AG04450 (cell line): ENCODE results near the gene CA14. TPM values are rescaled to one million over a fixed set of nuclear protein-coding genes. Genes with fewer than 3 reads are reported as not detected.

ENCODE experiments used
- CTCF ChIA-PET: fragments of 300-600, 350-600 bp; formaldehyde crosslinking; extraction: SDS; loops from one replicate; lab custom pipeline; 2022; ENCODE audit warnings: antibody characterized with exemption, inconsistent platforms; lab: Charles Lee
- POLR2A ChIA-PET: fragments of 350-600 bp; formaldehyde crosslinking; extraction: SDS; loops from one replicate; lab custom pipeline; 2021; ENCODE audit warnings: antibody characterized with exemption, inconsistent platforms; lab: Yijun Ruan, JAX
- DNase-seq: peaks from one replicate; pipeline ENCODE4 v3.0.0-alpha.2; 2011; ENCODE audit warnings: low read depth, low spot score
- H3K27ac ChIP-seq: one replicate; pipeline ENCODE4 v1.5.1; 2012; ENCODE audit warnings: low read depth, low read length, control low read depth
- H3K27me3 ChIP-seq: one replicate; pipeline ENCODE4 v1.6.0; 2012; ENCODE audit warnings: low read length; ENCODE audit not compliant: control insufficient read depth, insufficient read depth
- H3K4me3 ChIP-seq: 2 replicates; pipeline ENCODE4 v1.5.1; 2011; ENCODE audit warnings: mild to moderate bottlenecking, low read depth, low read length, control low read depth
- H3K9me3 ChIP-seq: 2 replicates; pipeline ENCODE4 v1.5.1; 2012; ENCODE audit warnings: low read length; ENCODE audit not compliant: control insufficient read depth, insufficient read depth
- CTCF ChIP-seq: IDR thresholded peaks from 2 replicates; pipeline ENCODE4 v1.5.1; 2011; ENCODE audit warnings: low read depth, low read length, control low read depth, inconsistent platforms
- polyA plus RNA-seq: library from polyadenylated mRNA; depleted of rRNA; stranded (reverse); fragments of >200 nt; gene quantifications from 2 replicates; pipeline ENCODE4 v1.2.3, GENCODE V29; 2011

Gene CA14
- polyA plus RNA-seq, 1 experiment: 0.09 TPM

GRCh38 chr1:150273311-150273710 lies 15.7 kb downstream of the CA14 start:
- CTCF ChIA-PET: interaction anchor here (0.7 to 6.7 kb wide), 6 partner anchors 8 to 86 kb away, joined by 3 to 118 read pairs (median 4); partner anchors contain the start of genes CA14 and CIART
- POLR2A ChIA-PET: interaction anchor here (1.0 to 1.4 kb wide), 3 partner anchors 9 to 48 kb away, joined by 3 to 6 read pairs (median 3); partner anchors contain the start of genes CIART and PRPF3
- no peak for TF ChIP-seq CTCF
- DNase-seq: no peak
- Histone ChIP-seq H3K4me3 (peak overlapping the region; percentile 70), H3K27ac (peak overlapping the region; percentile 11), H3K27me3 (no peaks in the 10 kb centered on the region), H3K9me3 (no peaks in the 10 kb centered on the region; the same call in 1 of the 2 replicates)

- ChIA-PET POLR2A (interaction anchor here (0.6 kb wide), 1 partner anchor 18 kb away, joined by 5 read pairs; no protein-coding TSS in a partner anchor), CTCF (interaction anchor here (0.6 to 7.7 kb wide), 4 partner anchors 8 to 29 kb away, joined by 3 to 165 read pairs (median 24); partner anchors contain the start of genes C1orf54 and CA14)
- no peak overlapping the region for H3K27ac ChIP-seq
- no peaks in the 10 kb centered on the region; the same call in 1 of the 2 replicates for H3K9me3 ChIP-seq
- no peaks in the 10 kb centered on the region for H3K27me3 ChIP-seq
- TF ChIP-seq CTCF: no peak
- H3K4me3 ChIP-seq: no peak overlapping the region
- no peak for DNase-seq
Observed at GRCh38 chr1:150280138-150280707, 22.6 kb downstream of the CA14 start.

- H3K27ac ChIP-seq: peak overlapping the region; percentile 77
- CTCF ChIA-PET: interaction anchor here (0.6 to 7.7 kb wide), 10 partner anchors 9 to 111 kb away, joined by 3 to 165 read pairs (median 5); partner anchors contain the start of genes APH1A, C1orf54 and CA14
- no peaks in the 10 kb centered on the region for H3K27me3 ChIP-seq
- H3K4me3 ChIP-seq: peak overlapping the region; percentile 67
- H3K9me3 ChIP-seq: no peaks in the 10 kb centered on the region; the same call in 1 of the 2 replicates
- DNase-seq: no peak
- peak; percentile 80 for TF ChIP-seq CTCF
- POLR2A ChIA-PET: interaction anchor here (1.2 to 1.7 kb wide), 2 partner anchors 9 to 25 kb away, joined by 3 to 6 read pairs; partner anchors contain the start of gene C1orf54
Observed at GRCh38 chr1:150281221-150281757, 23.7 kb downstream of the CA14 start.

GRCh38 chr1:150281758-150282557 lies 24.4 kb downstream of the CA14 start, which contains the start of gene CIART:
TSS of gene CIART (plus strand) at chr1:150282554. CDS start at chr1:150283268, 714 bp downstream.
- Histone ChIP-seq H3K9me3 (no peaks in the 10 kb centered on the region; the same call in 1 of the 2 replicates), H3K4me3 (peak within 1 kb of the TSS; percentile 77), H3K27ac (peak within 1 kb of the TSS; percentile 77), H3K27me3 (no peaks in the 10 kb centered on the region)
- TF ChIP-seq CTCF: no peak
- POLR2A ChIA-PET: interaction anchor here (0.6 to 1.7 kb wide), 4 partner anchors 9 to 346 kb away, joined by 3 to 7 read pairs (median 4); partner anchors contain the start of genes APH1A and C1orf54
- DNase-seq: peak; percentile 98
- CTCF ChIA-PET: interaction anchor here (0.6 to 7.7 kb wide), 12 partner anchors 9 to 251 kb away, joined by 3 to 165 read pairs (median 5); partner anchors contain the start of genes APH1A, C1orf54 and CA14
